ENCODE results near the gene KMT2C.

- TF ChIP-seq CTCF (IDR thresholded peaks at IDR 0.05; ENCODE audit: low read depth, low read length) (no peak), EZH2phosphoT487 (IDR thresholded peaks at IDR 0.05; ENCODE audit: low read depth) (no peak)
Measured at GRCh38 chr7:152430854-152431253, 4.9 kb downstream of the KMT2C start.

Measured in OCI-LY3 (cell line).